ENCODE data around the gene TSPYL6. TPM values are rescaled to one million over a fixed set of nuclear protein-coding genes. Genes with fewer than 3 reads are reported as not detected.

The TSPYL6 gene
- polyA plus RNA-seq, 10 donors, result 0.05 to 0.12 (median 0.09) TPM; not detected in 5

- peak in 1 of 3 donors; percentile 50 for DNase-seq
These were observed 49.4 kb downstream of the TSPYL6 start for GRCh38 chr2:54206596-54206995.

- DNase-seq, result no peak
These were observed 51.6 kb downstream of the TSPYL6 start for GRCh38 chr2:54204476-54204875.

Other genes starting within 250 kb of the TSPYL6 start
- 10 to 100 TPM; 19.0 to 29.3 (median 23.8) TPM for gene ACYP2, start 140.6 kb downstream of the TSPYL6 start, polyA plus RNA-seq (ENCODE audit: insufficient read length in 10 of 10)
- gene SPTBN1, start 200.1 kb upstream of the TSPYL6 start, polyA plus RNA-seq (ENCODE audit: insufficient read length in 10 of 10), result 100 to 1,000 TPM; 223 to 358 (median 266) TPM